NCI-H1694 treated with DMSO at 0.1 percent for 48 hours (cell line): ENCODE results near the gene NUPR2.
"Not testable (repeated sequence)": the region's sequence is repeated elsewhere in the genome, so short reads cannot be mapped to it uniquely, and the experiment has no call there.

ENCODE experiments used
- DNase-seq: peaks from one replicate; lab custom pipeline; 2025; lab: John Stamatoyannopoulos, UW

NUPR2 gene

GRCh38 chr7:56086761-56087160 is 29.5 kb downstream of the NUPR2 start:
- no peak for DNase-seq

DNA sequence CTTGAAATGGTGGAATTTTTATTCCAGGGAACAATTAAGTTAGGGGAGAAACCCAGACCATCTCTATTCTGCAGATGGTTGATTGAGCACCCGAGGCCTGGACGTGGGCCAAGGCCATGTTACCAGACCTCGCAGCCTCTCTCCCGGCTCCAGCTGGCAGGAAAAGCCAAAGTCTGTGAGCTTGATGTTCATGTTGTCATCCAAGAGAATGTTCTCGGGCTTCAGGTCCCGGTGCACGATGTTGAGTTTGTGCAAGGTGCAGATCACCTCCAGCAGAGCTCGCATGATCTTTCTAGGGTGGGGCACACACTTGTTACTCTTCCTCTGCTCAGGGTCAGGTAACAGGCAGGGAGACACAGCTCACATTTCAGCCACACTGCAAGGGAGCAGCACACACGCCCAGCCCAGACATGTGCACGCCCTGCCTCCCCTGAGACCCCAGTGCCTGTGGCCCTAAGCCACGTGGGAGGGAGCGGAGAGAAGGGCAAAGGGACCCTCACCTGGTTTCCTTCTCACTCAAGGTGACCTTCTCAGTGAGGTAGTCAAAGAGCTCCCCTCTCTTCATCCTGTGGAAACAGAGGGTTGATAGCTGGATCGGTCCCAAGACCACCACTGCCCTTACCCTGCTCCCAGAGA is 32.9 kb downstream of the NUPR2 start:
- DNase-seq, result peak; percentile 75

DNA sequence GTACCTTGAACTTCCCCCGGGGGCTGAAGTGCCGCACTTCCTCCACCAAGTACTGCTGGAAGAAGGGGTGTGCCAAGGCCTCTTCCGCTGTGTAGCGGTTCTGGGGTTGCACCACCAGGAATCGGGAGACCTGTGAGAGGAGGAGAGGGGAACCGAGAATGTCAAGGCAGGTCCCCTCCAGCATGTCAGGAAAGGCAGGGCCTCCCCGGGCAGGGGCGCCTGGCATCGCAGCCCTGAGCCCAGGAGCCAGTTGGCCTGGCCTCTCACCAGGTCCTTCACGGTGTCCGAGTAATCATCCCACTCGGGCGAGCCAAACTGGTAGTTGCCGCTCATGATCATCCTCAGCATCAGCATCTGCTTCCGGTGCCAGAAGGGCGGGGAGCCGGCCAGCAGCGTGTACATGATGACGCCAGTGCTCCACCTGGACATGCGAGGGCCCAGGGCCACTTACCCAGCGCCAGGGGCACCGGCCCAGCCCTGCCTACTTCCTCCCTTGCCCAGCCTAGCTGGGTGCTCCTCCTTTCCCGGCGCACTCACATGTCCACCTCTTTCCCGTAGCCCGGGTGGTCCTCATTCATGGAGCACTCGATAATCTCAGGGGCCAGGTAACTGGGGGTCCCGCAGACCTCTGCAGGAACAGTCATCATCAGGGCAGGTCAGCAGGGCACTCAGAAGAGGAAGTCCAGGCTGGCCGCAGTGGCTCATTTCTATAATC is 34.4 kb downstream of the NUPR2 start:
- DNase-seq, result no peak

- not testable (repeated sequence) for DNase-seq
Measured at GRCh38 chr7:56080726-56081435, 35.3 kb downstream of the NUPR2 start.

DNA sequence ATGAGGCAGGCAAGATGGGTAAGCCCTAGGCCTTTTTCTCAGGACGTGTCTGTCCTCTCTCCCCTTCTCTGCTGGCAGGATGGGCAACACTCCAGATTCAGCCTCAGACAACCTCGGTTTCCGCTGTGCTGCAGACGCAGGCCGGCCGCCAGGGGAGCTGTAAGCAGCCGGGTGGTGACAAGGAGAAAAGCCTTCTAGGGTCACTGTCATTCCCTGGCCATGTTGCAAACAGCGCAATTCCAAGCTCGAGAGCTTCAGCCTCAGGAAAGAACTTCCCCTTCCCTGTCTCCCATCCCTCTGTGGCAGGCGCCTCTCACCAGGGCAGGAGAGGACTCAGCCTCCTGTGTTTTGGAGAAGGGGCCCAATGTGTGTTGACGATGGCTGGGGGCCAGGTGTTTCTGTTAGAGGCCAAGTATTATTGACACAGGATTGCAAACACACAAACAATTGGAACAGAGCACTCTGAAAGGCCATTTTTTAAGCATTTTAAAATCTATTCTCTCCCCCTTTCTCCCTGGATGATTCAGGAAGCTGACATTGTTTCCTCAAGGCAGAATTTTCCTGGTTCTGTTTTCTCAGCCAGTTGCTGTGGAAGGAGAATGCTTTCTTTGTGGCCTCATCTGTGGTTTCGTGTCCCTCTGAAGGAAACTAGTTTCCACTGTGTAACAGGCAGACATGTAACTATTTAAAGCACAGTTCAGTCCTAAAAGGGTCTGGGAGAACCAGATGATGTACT is 36.6 kb downstream of the NUPR2 start:
- peak; percentile 67 for DNase-seq

GRCh38 chr7:56078196-56078595 is 38.0 kb downstream of the NUPR2 start:
- no peak for DNase-seq

- no peak for DNase-seq
Measured at GRCh38 chr7:56077681-56078080, 38.5 kb downstream of the NUPR2 start.

- peak; percentile 61 for DNase-seq
Measured at GRCh38 chr7:56074371-56074791, 41.8 kb downstream of the NUPR2 start.

DNA sequence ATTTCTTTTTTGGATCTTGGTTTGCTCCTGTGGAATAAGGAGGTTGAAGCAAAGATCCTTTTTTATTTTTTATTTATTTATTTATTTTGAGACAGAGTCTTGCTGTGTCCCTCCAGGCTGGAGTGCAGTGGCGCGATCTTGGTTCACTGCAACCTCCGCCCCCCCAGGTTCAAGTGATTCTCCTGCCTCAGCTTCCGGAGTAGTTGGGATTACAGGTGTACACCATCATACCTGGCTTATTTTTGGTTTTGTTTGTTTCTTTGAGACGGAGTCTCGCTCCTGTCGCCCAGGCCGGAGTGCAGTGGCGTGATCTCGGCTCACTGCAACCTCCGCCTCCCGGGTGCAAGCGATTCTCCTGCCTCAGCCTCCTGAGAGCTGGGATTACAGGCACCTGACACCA is 49.8 kb downstream of the NUPR2 start:
- not testable (repeated sequence) for DNase-seq
